NCI-H1105 (cell line): ENCODE measurements around the gene KCNE2.
"Not testable (repeated sequence)": the region's sequence is repeated elsewhere in the genome, so short reads cannot be mapped to it uniquely, and the experiment has no call there.

Experiments
- DNase-seq: peaks from one replicate; lab custom pipeline; 2025; lab: John Stamatoyannopoulos, UW

Gene KCNE2

GRCh38 chr21:34353182-34353581 lies 10.6 kb upstream of the KCNE2 start:
- DNase-seq: no peak

- DNase-seq: no peak
These were observed 9.0 kb upstream of the KCNE2 start for GRCh38 chr21:34354836-34355235.

- DNase-seq: no peak
These were observed 8.2 kb upstream of the KCNE2 start for GRCh38 chr21:34355570-34355969.

GRCh38 chr21:34357889-34358288 lies 5.9 kb upstream of the KCNE2 start:
- DNase-seq: no peak

- DNase-seq: no peak
These were observed 4.9 kb upstream of the KCNE2 start for GRCh38 chr21:34358866-34359265.

GRCh38 chr21:34360488-34361241 lies 3.1 kb upstream of the KCNE2 start:
- DNase-seq: no peak

- DNase-seq: no peak
These were observed 1.7 kb upstream of the KCNE2 start for GRCh38 chr21:34362136-34362444.

- DNase-seq: no peak
These were observed 1.1 kb upstream of the KCNE2 start for GRCh38 chr21:34362670-34363069.

- no peak for DNase-seq
These were observed 1.1 kb downstream of the KCNE2 start for GRCh38 chr21:34364921-34365320.

GRCh38 chr21:34365809-34366208 lies 2.0 kb downstream of the KCNE2 start:
- no peak for DNase-seq

GRCh38 chr21:34367320-34367935 lies 3.6 kb downstream of the KCNE2 start:
- DNase-seq: peak; percentile 45

- no peak for DNase-seq
These were observed 5.9 kb downstream of the KCNE2 start for GRCh38 chr21:34369741-34370140.

GRCh38 chr21:34372321-34372720 lies 8.5 kb downstream of the KCNE2 start:
- DNase-seq: no peak

- not testable (repeated sequence) for DNase-seq
These were observed 10.7 kb downstream of the KCNE2 start for GRCh38 chr21:34374462-34374861.

- not testable (repeated sequence) for DNase-seq
These were observed 11.3 kb downstream of the KCNE2 start, which contains the start of gene SMIM11 for GRCh38 chr21:34374940-34375618. SMIM11 (plus strand) TSS chr21:34375507; CDS start chr21:34379505, 3,998 bp downstream.

GRCh38 chr21:34375619-34375972 lies 11.8 kb downstream of the KCNE2 start:
- not testable (repeated sequence) for DNase-seq

GRCh38 chr21:34383138-34383537 lies 19.3 kb downstream of the KCNE2 start:
- not testable (repeated sequence) for DNase-seq

GRCh38 chr21:34383724-34384415 lies 20.1 kb downstream of the KCNE2 start:
- not testable (repeated sequence) for DNase-seq

- DNase-seq: not testable (repeated sequence)
These were observed 36.7 kb downstream of the KCNE2 start for GRCh38 chr21:34400522-34400921.

GRCh38 chr21:34404742-34405141 lies 40.9 kb downstream of the KCNE2 start:
- not testable (repeated sequence) for DNase-seq

GRCh38 chr21:34405686-34406085 lies 41.9 kb downstream of the KCNE2 start:
- not testable (repeated sequence) for DNase-seq

GRCh38 chr21:34406102-34406501 lies 42.3 kb downstream of the KCNE2 start:
- DNase-seq: not testable (repeated sequence)

GRCh38 chr21:34406676-34407075 lies 42.9 kb downstream of the KCNE2 start:
- DNase-seq: not testable (repeated sequence)
